Upper lobe of left lung (tissue), 4 donors: ENCODE measurements around the gene FAM13A.

Source experiments
- CTCF ChIP-seq, 6 experiments: fragments of 450-650 bp in 4 of 6; fragments of 200-600 bp in 2 of 6; sonication (generic) in 2 of 6; IDR thresholded peaks; one replicate each; pipeline ENCODE4 v1.5.1; 2016 to 2019; ENCODE audit warnings: antibody characterized with exemption in 6 of 6
- POLR2A ChIP-seq, 4 donors: fragments of 450-650 bp; IDR thresholded peaks; one replicate each; pipeline ENCODE4 v1.5.1; 2016 to 2017; ENCODE audit warnings: antibody characterized with exemption in 4 of 4, mild to moderate bottlenecking in 2 of 4
- POLR2AphosphoS5 ChIP-seq, 2 donors: sonication (generic); formaldehyde crosslinking; IDR thresholded peaks; one replicate each; pipeline ENCODE4 v1.5.1; 2017; ENCODE audit warnings: antibody characterized with exemption in 2 of 2

DNA sequence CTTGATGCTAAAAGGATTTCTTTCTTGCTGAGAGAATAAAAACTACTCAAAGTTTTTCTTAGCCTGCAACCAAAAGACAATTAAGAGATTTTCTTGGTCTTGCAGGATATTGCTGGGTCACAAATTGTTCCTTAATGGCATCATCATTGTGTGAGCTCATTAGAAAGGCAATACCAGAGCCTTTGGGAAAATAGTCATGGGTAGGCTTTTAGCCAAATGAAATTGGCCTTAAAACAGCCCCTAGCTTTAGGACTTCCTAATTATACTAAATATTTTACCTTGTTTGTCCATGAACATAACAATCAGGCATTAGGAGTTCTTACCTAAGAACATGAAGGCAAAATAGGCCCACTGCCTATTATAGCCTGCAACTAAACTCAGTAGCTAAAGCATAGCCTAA, 10.4 kb upstream of the FAM13A start:
- no peak for TF ChIP-seq CTCF (IDR thresholded peaks at IDR 0.05)
- no peak for TF ChIP-seq POLR2AphosphoS5 (IDR thresholded peaks at IDR 0.05)
- TF ChIP-seq POLR2A (IDR thresholded peaks at IDR 0.05) = no peak
